H1 (cell line): ENCODE data around the gene HPD. TPM values are rescaled to one million over a fixed set of nuclear protein-coding genes. Genes with fewer than 3 reads are reported as not detected.
A peak's percentile ranks its signal among the peaks of the same experiment; 100 is the strongest.

Source experiments
- CTCF ChIA-PET: fragments of 300-600 bp; sonication (Branson Sonifier 250); formaldehyde crosslinking; loops from one replicate; lab custom pipeline; 2021; ENCODE audit not compliant: partially characterized antibody; lab: Charles Lee
- POLR2A ChIA-PET: fragments of 300-600 bp; sonication (Branson Sonifier 250); formaldehyde crosslinking; loops from one replicate; lab custom pipeline; 2021; ENCODE audit warnings: inconsistent platforms; ENCODE audit not compliant: partially characterized antibody; lab: Charles Lee
- DNase-seq, 2 experiments: peaks; one replicate each; pipeline versions ENCODE4 v3.0.0 to v3.0.0-alpha.2; 2010 to 2022; ENCODE audit warnings: low spot score in 2 of 2, low read depth in 1 of 2, mixed read lengths in 1 of 2
- FAIRE-seq: peaks from 2 replicates; lab custom pipeline; 2011; peaks lifted over from hg19 to GRCh38; lab: Jason Lieb, UNC
- H2AFZ ChIP-seq: 2 replicates; pipeline ENCODE4 v1.8.1; 2012; ENCODE audit warnings: low read length, inconsistent platforms
- H2AK5ac ChIP-seq: 2 replicates; pipeline ENCODE4 v1.6.1; 2013; ENCODE audit warnings: low read depth, low read length
- H2BK120ac ChIP-seq: replicated peaks from 2 replicates; pipeline ENCODE3; 2013; ENCODE audit warnings: low read depth, low read length, inconsistent platforms
- H2BK12ac ChIP-seq: 2 replicates; pipeline ENCODE4 v1.6.1; 2013; ENCODE audit warnings: low read depth, low read length
- H2BK15ac ChIP-seq: 2 replicates; pipeline ENCODE4 v1.6.1; 2013; ENCODE audit warnings: low read length
- H2BK20ac ChIP-seq: 2 replicates; pipeline ENCODE4 v1.6.1; 2013; ENCODE audit warnings: low read length
- H2BK5ac ChIP-seq: 2 replicates; pipeline ENCODE4 v1.6.1; 2013; ENCODE audit warnings: low read depth, low read length
- H3K14ac ChIP-seq: 2 replicates; pipeline ENCODE4 v1.6.1; 2013; ENCODE audit warnings: inconsistent platforms; ENCODE audit not compliant: insufficient read length
- H3K18ac ChIP-seq: 2 replicates; pipeline ENCODE4 v1.6.1; 2013; ENCODE audit warnings: low read length; ENCODE audit errors: extremely low read depth
- H3K23ac ChIP-seq: 2 replicates; pipeline ENCODE4 v1.6.1; 2013; ENCODE audit warnings: inconsistent platforms; ENCODE audit not compliant: insufficient read length
- H3K23me2 ChIP-seq: 2 replicates; pipeline ENCODE4 v1.6.1; 2013; ENCODE audit warnings: low read depth, low read length
- H3K27ac ChIP-seq: 2 replicates; pipeline ENCODE4 v1.6.1; 2011; ENCODE audit warnings: low read depth, low read length, inconsistent platforms
- H3K27me3 ChIP-seq, 4 experiments: replicated peaks in 1 of 4; 1 replicate in 1 of 4; 2 replicates in 3 of 4; pipeline versions ENCODE4 v1.6.1 to v1.8.1; 2011 to 2013; ENCODE audit warnings: low read length in 3 of 4, mild to moderate bottlenecking in 3 of 4, inconsistent platforms in 2 of 4, mixed read lengths in 2 of 4, moderate library complexity in 1 of 4; ENCODE audit not compliant: control insufficient read depth in 3 of 4, insufficient read depth in 3 of 4; ENCODE audit errors: extremely low read depth in 1 of 4
- H3K36me3 ChIP-seq, 4 experiments: 2 replicates each; pipeline versions ENCODE4 v1.6.1 to v1.8.1; 2011 to 2013; ENCODE audit warnings: mild to moderate bottlenecking in 4 of 4, low read length in 3 of 4, moderate library complexity in 2 of 4, control low read depth in 1 of 4, inconsistent platforms in 1 of 4; ENCODE audit not compliant: insufficient read depth in 4 of 4, control insufficient read depth in 2 of 4
- H3K4ac ChIP-seq: replicated peaks from 2 replicates; pipeline ENCODE3; 2013; ENCODE audit warnings: low read length, low read depth, mixed read lengths, inconsistent platforms; ENCODE audit not compliant: insufficient read length
- H3K4me1 ChIP-seq, 4 experiments: replicated peaks in 1 of 4; 1 replicate in 1 of 4; 2 replicates in 3 of 4; pipeline versions ENCODE4 v1.6.1 to v1.8.1; 2011 to 2013; ENCODE audit warnings: low read length in 3 of 4, inconsistent platforms in 2 of 4, mixed read lengths in 1 of 4; ENCODE audit not compliant: insufficient read depth in 4 of 4, control insufficient read depth in 3 of 4
- H3K4me2 ChIP-seq, 2 experiments: 2 replicates each; pipeline versions ENCODE4 v1.6.1 to v1.8.1; 2011 to 2013; ENCODE audit warnings: low read depth in 2 of 2, low read length in 2 of 2, control low read depth in 1 of 2, inconsistent platforms in 1 of 2, mild to moderate bottlenecking in 1 of 2; ENCODE audit not compliant: insufficient read depth in 1 of 2
- H3K4me3 ChIP-seq, 4 experiments: fragments of 200-600, 300-600 bp in 1 of 4; sonication (generic), shearing (Covaris generic), sonication (Bioruptor Twin) in 1 of 4; 2 replicates each; pipeline versions ENCODE4 v1.5.1 to v1.8.1; 2011 to 2016; ENCODE audit warnings: low read length in 4 of 4, low read depth in 3 of 4, control low read depth in 2 of 4, inconsistent platforms in 2 of 4, mild to moderate bottlenecking in 2 of 4, mixed read lengths in 1 of 4, moderate library complexity in 1 of 4; ENCODE audit not compliant: insufficient read depth in 2 of 4; ENCODE audit errors: extremely low read depth in 1 of 4
- H3K56ac ChIP-seq: replicated peaks from 2 replicates; pipeline ENCODE3; 2013; ENCODE audit warnings: low read depth, mild to moderate bottlenecking, mixed read lengths, low read length, inconsistent platforms; ENCODE audit not compliant: insufficient read length
- H3K79me1 ChIP-seq: 2 replicates; pipeline ENCODE4 v1.6.1; 2013; ENCODE audit warnings: low read depth, low read length, control low read depth
- H3K79me2 ChIP-seq, 2 experiments: 2 replicates each; pipeline versions ENCODE4 v1.6.1 to v1.8.1; 2012 to 2013; ENCODE audit warnings: low read length in 2 of 2, mild to moderate bottlenecking in 2 of 2, inconsistent platforms in 1 of 2; ENCODE audit not compliant: insufficient read depth in 2 of 2, control insufficient read depth in 1 of 2
- H3K9ac ChIP-seq, 4 experiments: replicated peaks in 1 of 4; 1 replicate in 1 of 4; 2 replicates in 3 of 4; pipeline versions ENCODE4 v1.6.1 to v1.8.1; 2011 to 2013; ENCODE audit warnings: low read depth in 3 of 4, low read length in 3 of 4, control low read depth in 2 of 4, mild to moderate bottlenecking in 2 of 4, moderate library complexity in 2 of 4, inconsistent platforms in 1 of 4; ENCODE audit errors: extremely low read depth in 1 of 4
- H3K9me3 ChIP-seq, 2 experiments: 2 replicates each; pipeline versions ENCODE4 v1.6.1 to v1.8.1; 2012 to 2013; ENCODE audit warnings: mild to moderate bottlenecking in 2 of 2, moderate library complexity in 2 of 2, control low read depth in 1 of 2, inconsistent platforms in 1 of 2, low read depth in 1 of 2, low read length in 1 of 2, mixed read lengths in 1 of 2; ENCODE audit not compliant: insufficient read depth in 2 of 2
- H4K20me1 ChIP-seq, 2 experiments: replicated peaks in 1 of 2; 2 replicates each; pipeline versions ENCODE3 to v1.8.1; 2011 to 2013; ENCODE audit warnings: inconsistent platforms in 2 of 2, low read length in 2 of 2, mild to moderate bottlenecking in 1 of 2; ENCODE audit not compliant: insufficient read depth in 2 of 2, control insufficient read depth in 1 of 2
- H4K5ac ChIP-seq: 2 replicates; pipeline ENCODE4 v1.6.1; 2013; ENCODE audit warnings: low read length, low read depth, mixed read lengths, inconsistent platforms; ENCODE audit not compliant: insufficient read length
- H4K8ac ChIP-seq: 2 replicates; pipeline ENCODE4 v1.8.0; 2013; ENCODE audit warnings: mild to moderate bottlenecking, moderate library complexity, low read length, inconsistent platforms; ENCODE audit not compliant: insufficient read depth; ENCODE audit errors: extremely low read depth
- H4K91ac ChIP-seq: replicated peaks from 2 replicates; pipeline ENCODE3; 2013; ENCODE audit warnings: low read length, mixed read lengths, inconsistent platforms; ENCODE audit not compliant: insufficient read length
- FOSL1 ChIP-seq: IDR thresholded peaks from 2 replicates; pipeline ENCODE4 v1.6.1; 2011; ENCODE audit warnings: mild to moderate bottlenecking, low read depth, low read length, moderate library complexity; ENCODE audit not compliant: insufficient read depth
- WGBS, 2 experiments: shearing (Covaris generic) in 1 of 2; methylation state at CpG; one replicate each; pipeline versions ENCODE4 v1.1.6 to v1.1.7; 2013 to 2015; ENCODE audit warnings: low lambda C conversion rate in 2 of 2, mixed read lengths in 2 of 2, inconsistent platforms in 1 of 2, low coverage in 1 of 2, missing lambda C conversion rate in 1 of 2; ENCODE audit not compliant: insufficient replicate concordance in 2 of 2, insufficient coverage in 1 of 2, insufficient read length in 1 of 2; ENCODE audit errors: extremely low coverage in 1 of 2, missing lambda C conversion rate in 1 of 2; 5-methylcytosine and 5-hydroxymethylcytosine counted together
- polyA plus RNA-seq, 7 experiments: library from polyadenylated mRNA; depleted of rRNA in 3 of 7; stranded (reverse) in 5 of 7; unstranded in 2 of 7; fragments of >200 nt in 5 of 7; fragments of 200-250 nt in 2 of 7; gene quantifications; 1 replicate in 5 of 7; 2 replicates in 1 of 7; 4 replicates in 1 of 7; pipeline versions ENCODE4 v1.2.1 to v1.2.3, GENCODE V29; 2011 to 2013; ENCODE audit warnings: missing spikeins in 2 of 7, mixed read lengths in 2 of 7
- total RNA-seq: library from RNA; stranded (reverse); fragmentation: NEBNext Ultra II Directional; extraction: Animal tissue kit (Norgen Biotek cat#: 25700); gene quantifications from 2 replicates; pipeline ENCODE4 v1.2.1, GENCODE V29; 2021
- TF ChIP-seq, protein P1 (sequence below): IDR thresholded peaks from 2 replicates; pipeline ENCODE4 v1.6.1; 2012; ENCODE audit warnings: inconsistent platforms

The HPD gene
- total and polyA plus RNA-seq, 2 of the 8 experiments (the other 6 are each of a cell fraction or from before 2014, with no cell fraction given) = 0.48 to 0.56 TPM

- ChIA-PET POLR2A (interaction anchor here (0.8 to 6.2 kb wide), 11 partner anchors 10 to 80 kb away, joined by 3 to 51 read pairs (median 6); partner anchors contain the start of genes CFAP251, HPD, RHOF and SETD1B), CTCF (interaction anchor here (0.6 to 11.1 kb wide), 15 partner anchors 11 to 309 kb away, joined by 3 to 111 read pairs (median 5); partner anchors contain the start of genes HPD and RHOF)
- Histone ChIP-seq H3K23ac (no peak overlapping the region), H3K23me2 (peaks cover 5% of the 10 kb centered on the region), H2AK5ac (no peak overlapping the region), H4K91ac (no peak overlapping the region), H3K79me2 (no peaks in the 10 kb centered on the region), H3K4ac (no peak overlapping the region), H2AFZ (no peak overlapping the region), H2BK5ac (no peak overlapping the region), H3K9ac (no peak overlapping the region), H3K36me3 (no peaks in the 10 kb centered on the region), H2BK20ac (no peak overlapping the region), H3K14ac (no peak overlapping the region), H4K5ac (no peak overlapping the region), H2BK12ac (no peak overlapping the region), H2BK120ac (no peak overlapping the region), H3K56ac (no peak overlapping the region), H3K27ac (no peak overlapping the region), H3K18ac (no peak overlapping the region; the same call in 1 of the 2 replicates), H3K79me1 (no peaks in the 10 kb centered on the region), H3K9me3 (no peaks in the 10 kb centered on the region), H2BK15ac (peak overlapping the region; percentile 88; the same call in 1 of the 2 replicates), H4K20me1 (no peaks in the 10 kb centered on the region), H3K4me2 (no peak overlapping the region; a peak in 1 of 4 replicates), H3K4me3 (no peak overlapping the region), H3K4me1 (no peaks in the 10 kb centered on the region; a peak in 2 of 7 replicates), H4K8ac (no peak overlapping the region), H3K27me3 (no peaks in the 10 kb centered on the region)
- no peak for FAIRE-seq
- TF ChIP-seq FOSL1 = 0 out of 2 replicates have a peak, but pooled peaks have one; percentile 48
- TF ChIP-seq, protein P1, sequence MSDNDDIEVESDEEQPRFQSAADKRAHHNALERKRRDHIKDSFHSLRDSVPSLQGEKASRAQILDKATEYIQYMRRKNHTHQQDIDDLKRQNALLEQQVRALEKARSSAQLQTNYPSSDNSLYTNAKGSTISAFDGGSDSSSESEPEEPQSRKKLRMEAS = no peak
- no peak for DNase-seq
- 96% methylated on average over 5 of the region's 5 CpGs; no CpG with 5 or more reads in 1 of the 2 experiments for WGBS, 2 experiments
These were observed 20.5 kb downstream of the HPD start for GRCh38 chr12:121838126-121838525.
